HepG2 (cell line): Measurements from ENCODE around the gene PNKP. TPM values are rescaled to one million over a fixed set of nuclear protein-coding genes. Genes with fewer than 3 reads are reported as not detected.

Source experiments
- ATAC-seq: fragments of 200-7000 bp; cut with Tn5 transposase; 3 replicates; pipeline ENCODE4 v1.9.1; 2020; ENCODE audit warnings: mild to moderate bottlenecking, moderate library complexity
- BruUV-seq: library from RNA; stranded (reverse); fragments of 400-500 nt; replicated peaks from 2 replicates; lab custom pipeline; 2021; lab: Mats Ljungman, UMichigan
- CTCF ChIA-PET: fragments of 300-600 bp; formaldehyde crosslinking; extraction: SDS; loops from one replicate; lab custom pipeline; 2021; ENCODE audit warnings: low total read pairs, inconsistent platforms, low intra/inter-chr PET ratio; lab: Yijun Ruan, JAX
- POLR2A ChIA-PET: fragments of 350-600 bp; sonication (Branson Sonifier 250); formaldehyde crosslinking; loops from one replicate; lab custom pipeline; 2020; ENCODE audit warnings: antibody characterized with exemption, inconsistent platforms; lab: Yijun Ruan, JAX
- DNase-seq: peaks from one replicate; pipeline ENCODE4 v3.0.0-alpha.2; 2015; ENCODE audit warnings: low spot score
- FAIRE-seq: peaks from 3 replicates; lab custom pipeline; 2011; peaks lifted over from hg19 to GRCh38; lab: Jason Lieb, UNC
- H2AFZ ChIP-seq: one replicate; pipeline ENCODE4 v1.6.1; 2011; ENCODE audit warnings: low read length, inconsistent platforms
- H3K27ac ChIP-seq: fragments of 300-600 bp; 3 replicates; pipeline ENCODE4 v1.8.0; 2011; ENCODE audit warnings: mixed run types, mild to moderate bottlenecking, mixed read lengths, low read length, inconsistent platforms; ENCODE audit not compliant: insufficient read depth; ENCODE audit errors: extremely low read length
- H3K27me3 ChIP-seq, 2 experiments: fragments of 200-600 bp in 1 of 2; 2 replicates in 1 of 2; 3 replicates in 1 of 2; pipeline versions ENCODE4 v1.6.0 to v1.8.0; 2011; ENCODE audit warnings: low read length in 2 of 2, mild to moderate bottlenecking in 2 of 2, moderate library complexity in 2 of 2, inconsistent platforms in 1 of 2; ENCODE audit not compliant: insufficient read depth in 2 of 2, control insufficient read depth in 1 of 2
- H3K36me3 ChIP-seq, 2 experiments: fragments of 200-600 bp in 1 of 2; replicated peaks in 1 of 2; 2 replicates in 1 of 2; 3 replicates in 1 of 2; pipeline versions ENCODE4 v1.5.1 to v1.8.0; 2011; ENCODE audit warnings: low read length in 2 of 2, inconsistent platforms in 1 of 2; ENCODE audit not compliant: insufficient read depth in 2 of 2, control insufficient read depth in 1 of 2
- H3K4me1 ChIP-seq: 2 replicates; pipeline ENCODE4 v1.5.1; 2012; ENCODE audit warnings: low read length, inconsistent platforms; ENCODE audit not compliant: insufficient read depth
- H3K4me2 ChIP-seq: 2 replicates; pipeline ENCODE4 v1.6.0; 2011; ENCODE audit warnings: low read depth, low read length, inconsistent platforms
- H3K4me3 ChIP-seq, 3 experiments: fragments of 200-600 bp in 1 of 3; sonication (generic), shearing (Covaris generic) in 1 of 3; replicated peaks in 1 of 3; 2 replicates each; pipeline ENCODE4 v1.5.1; 2011 to 2016; ENCODE audit warnings: low read length in 3 of 3, inconsistent platforms in 2 of 3, low read depth in 2 of 3, mild to moderate bottlenecking in 2 of 3, control low read depth in 1 of 3, mixed read lengths in 1 of 3; ENCODE audit not compliant: insufficient read depth in 1 of 3
- H3K79me2 ChIP-seq: one replicate; pipeline ENCODE4 v1.6.1; 2011; ENCODE audit warnings: low read length, inconsistent platforms; ENCODE audit not compliant: insufficient read depth
- H3K9ac ChIP-seq: 2 replicates; pipeline ENCODE4 v1.6.0; 2011; ENCODE audit warnings: mild to moderate bottlenecking, low read depth, low read length, inconsistent platforms; ENCODE audit not compliant: insufficient read depth
- H3K9me3 ChIP-seq: 2 replicates; pipeline ENCODE4 v1.5.1; 2012; ENCODE audit warnings: mild to moderate bottlenecking, low read length
- H4K20me1 ChIP-seq: 2 replicates; pipeline ENCODE4 v1.6.0; 2011; ENCODE audit warnings: inconsistent platforms, mild to moderate bottlenecking, low read length, moderate library complexity; ENCODE audit not compliant: insufficient read depth
- ARNT2 ChIP-seq: sonication (generic); formaldehyde crosslinking; IDR thresholded peaks from 2 replicates; pipeline ENCODE4 v1.8.0; 2022; ENCODE audit warnings: mild to moderate bottlenecking, low read depth, missing genetic modification reagents, moderate library complexity
- GLI4 ChIP-seq: sonication (generic); formaldehyde crosslinking; IDR thresholded peaks from 2 replicates; pipeline ENCODE4 v1.5.1; 2020; ENCODE audit warnings: missing genetic modification reagents, mild to moderate bottlenecking, moderate library complexity, borderline replicate concordance
- MAF1 ChIP-seq: sonication (generic); formaldehyde crosslinking; IDR thresholded peaks from 2 replicates; pipeline ENCODE4 v1.5.0; 2020; ENCODE audit warnings: missing genetic modification reagents, borderline replicate concordance
- MZF1 ChIP-seq: sonication (generic); formaldehyde crosslinking; IDR thresholded peaks from 2 replicates; pipeline ENCODE4 v1.8.1; 2023; ENCODE audit warnings: mild to moderate bottlenecking, missing genetic modification reagents, borderline replicate concordance
- ONECUT2 ChIP-seq: sonication (generic); formaldehyde crosslinking; IDR thresholded peaks from 2 replicates; pipeline ENCODE4 v1.4.0; 2020; ENCODE audit warnings: missing genetic modification reagents
- SOX13 ChIP-seq, 3 experiments: fragments of 450-650 bp in 1 of 3; sonication (generic) in 1 of 3; formaldehyde crosslinking in 1 of 3; IDR thresholded peaks in 2 of 3; conservative IDR thresholded peaks in 1 of 3; 2 replicates each; pipeline versions ENCODE4 v1.5.0 to v1.6.1; 2016 to 2020; ENCODE audit warnings: antibody characterized with exemption in 1 of 3, mild to moderate bottlenecking in 1 of 3, missing compliant biosample characterization in 1 of 3, missing genetic modification reagents in 1 of 3, moderate library complexity in 1 of 3
- STAG1 ChIP-seq: sonication (generic); formaldehyde crosslinking; IDR thresholded peaks from 2 replicates; pipeline ENCODE4 v1.4.0; 2020; ENCODE audit warnings: missing genetic modification reagents
- ZBTB38 ChIP-seq: sonication (generic); formaldehyde crosslinking; IDR thresholded peaks from 2 replicates; pipeline ENCODE4 v1.5.1; 2020; ENCODE audit warnings: mild to moderate bottlenecking, missing genetic modification reagents
- ZNF292 ChIP-seq: sonication (generic); formaldehyde crosslinking; IDR thresholded peaks from 2 replicates; pipeline ENCODE4 v1.8.1; 2022; ENCODE audit warnings: mild to moderate bottlenecking, low read depth, missing genetic modification reagents, borderline replicate concordance
- ZNF329 ChIP-seq: sonication (generic); formaldehyde crosslinking; IDR thresholded peaks from 2 replicates; pipeline ENCODE4 v1.9.0; 2021; ENCODE audit warnings: low read depth, mild to moderate bottlenecking, missing genetic modification reagents
- ZNF749 ChIP-seq: sonication (generic); formaldehyde crosslinking; IDR thresholded peaks from 2 replicates; pipeline ENCODE4 v1.8.0; 2022; ENCODE audit warnings: mild to moderate bottlenecking, missing genetic modification reagents, moderate library complexity, borderline replicate concordance
- WGBS: methylation state at CpG from one replicate; pipeline ENCODE4 v1.1.6; 2017; ENCODE audit warnings: low lambda C conversion rate; 5-methylcytosine and 5-hydroxymethylcytosine counted together
- in situ Hi-C: cut with HindIII; loops from 2 replicates; pipeline ENCODE4 v1.10.0; 2017; ENCODE audit warnings: low pct_unique_long_range_greater_than_20kb; ENCODE audit not compliant: extremely low pct_ligation_motif_present
- intact Hi-C: fragments of 100-400 bp; cut with micrococcal nuclease; formaldehyde crosslinking; loops from one replicate; pipeline ENCODE4 v1.10.0; 2022; ENCODE audit not compliant: unreplicated experiment
- polyA plus RNA-seq, 8 experiments: library from polyadenylated mRNA; depleted of rRNA in 3 of 8; stranded (reverse) in 7 of 8; unstranded in 1 of 8; fragments of >200 nt; fragmentation: Illumina TruSeq in 4 of 8; extraction: Trizol in 4 of 8; gene quantifications; 2 replicates each; pipeline versions ENCODE4 v1.2.1 to v1.2.3, GENCODE V29; 2011 to 2016; ENCODE audit warnings: low read depth in 4 of 8, missing spikeins in 1 of 8, mixed read lengths in 1 of 8; ENCODE audit not compliant: insufficient read depth in 1 of 8
- total RNA-seq, 5 experiments: library from RNA; depleted of rRNA; stranded (reverse); fragments of >200 nt; fragmentation: Illumina TruSeq; extraction: Trizol; gene quantifications; 2 replicates each; pipeline ENCODE4 v1.2.3, GENCODE V29; 2016; ENCODE audit warnings: low read depth in 1 of 5

The PNKP gene
- total and polyA plus RNA-seq, 2 of the 13 experiments (the other 11 are each of a cell fraction or from before 2014, with no cell fraction given), result 12.7 to 27.1 TPM

GRCh38 chr19:49904136-49904535, 36.8 kb upstream of the PNKP start:
- no peak overlapping the region for H2AFZ ChIP-seq
- peaks cover 13 to 19% of the 10 kb centered on the region in 2 experiments; a peak in 4 of 5 replicates for H3K36me3 ChIP-seq
- in situ Hi-C loops (no loop called here), intact Hi-C loops (no loop called here)
- H4K20me1 ChIP-seq, result no peaks in the 10 kb centered on the region
- H3K4me2 ChIP-seq, result no peak overlapping the region
- no peaks in the 10 kb centered on the region for H3K27me3 ChIP-seq
- ChIA-PET POLR2A (no interaction called here), CTCF (no interaction called here)
- BruUV-seq, result no TSS peak
- no peaks in the 10 kb centered on the region for H3K79me2 ChIP-seq
- FAIRE-seq (no peak), ATAC-seq (no peak)
- no peak overlapping the region for H3K4me3 ChIP-seq
- WGBS, result 95% methylated on average over 6 of the region's 6 CpGs
- no peak overlapping the region for H3K27ac ChIP-seq
- no peaks in the 10 kb centered on the region for H3K9me3 ChIP-seq
- no peak for TF ChIP-seq ZNF749 (CRISPR knock-in tag)
- TF ChIP-seq MAF1, result no peak
- TF ChIP-seq ZBTB38 (CRISPR knock-in tag), result no peak
- TF ChIP-seq ARNT2 (CRISPR knock-in tag), result no peak
- TF ChIP-seq ZNF292, result no peak
- TF ChIP-seq ZNF329 (CRISPR knock-in tag), result no peak
- TF ChIP-seq MZF1 (CRISPR knock-in tag), result no peak
- TF ChIP-seq SOX13 (IDR thresholded peaks at IDR 0.05), result no peak
- no peak for TF ChIP-seq SOX13 (CRISPR knock-in tag; conservative IDR thresholded peaks at IDR 0.05 in 1 of 2, IDR thresholded peaks at IDR 0.05 in 1 of 2)
- TF ChIP-seq ONECUT2 (CRISPR knock-in tag), result no peak
- TF ChIP-seq STAG1 (CRISPR knock-in tag), result no peak
- no peak for TF ChIP-seq GLI4
- TF ChIP-seq, all 625 proteins: peak for 0
- H3K4me1 ChIP-seq, result no peaks in the 10 kb centered on the region
- DNase-seq, result no peak
- no peak overlapping the region for H3K9ac ChIP-seq
